ENCODE data around the gene HERC2.
"Not testable (repeated sequence)": the region's sequence is repeated elsewhere in the genome, so short reads cannot be mapped to it uniquely, and the experiment has no call there.

HERC2 gene

GRCh38 chr15:28128031-28128430 is 193.9 kb downstream of the HERC2 start:
- DNase-seq, result no peak

GRCh38 chr15:28127036-28127435 is 194.9 kb downstream of the HERC2 start:
- no peak for DNase-seq

- peak; percentile 3 for DNase-seq
Observed at GRCh38 chr15:28125673-28126651, 196.0 kb downstream of the HERC2 start.

- DNase-seq, result no peak
Observed at GRCh38 chr15:28124841-28125240, 197.1 kb downstream of the HERC2 start.

- DNase-seq, result peak; percentile 34
Observed at GRCh38 chr15:28123408-28124023, 198.5 kb downstream of the HERC2 start.

GRCh38 chr15:28122038-28122949 is 199.7 kb downstream of the HERC2 start:
- no peak for DNase-seq

- not testable (repeated sequence) for DNase-seq
Observed at GRCh38 chr15:28121577-28121976, 200.4 kb downstream of the HERC2 start.

- no peak for DNase-seq
Observed at GRCh38 chr15:28120359-28120640, 201.7 kb downstream of the HERC2 start.

GRCh38 chr15:28118531-28118930 is 203.4 kb downstream of the HERC2 start:
- DNase-seq, result no peak

GRCh38 chr15:28118083-28118482 is 203.9 kb downstream of the HERC2 start:
- DNase-seq, result no peak

- no peak for DNase-seq
Observed at GRCh38 chr15:28117432-28117990, 204.5 kb downstream of the HERC2 start.

- DNase-seq, result no peak
Observed at GRCh38 chr15:28116521-28117431, 205.2 kb downstream of the HERC2 start.

GRCh38 chr15:28115871-28116270 is 206.1 kb downstream of the HERC2 start:
- no peak for DNase-seq

GRCh38 chr15:28114721-28115622 is 207.0 kb downstream of the HERC2 start:
- no peak for DNase-seq

- no peak for DNase-seq
Observed at GRCh38 chr15:28114114-28114455, 207.9 kb downstream of the HERC2 start.

- DNase-seq, result no peak
Observed at GRCh38 chr15:28113394-28114113, 208.4 kb downstream of the HERC2 start.

- DNase-seq, result no peak
Observed at GRCh38 chr15:28112962-28113361, 209.0 kb downstream of the HERC2 start.

GRCh38 chr15:28112101-28112760 is 209.7 kb downstream of the HERC2 start:
- no peak for DNase-seq

GRCh38 chr15:28111543-28111942 is 210.4 kb downstream of the HERC2 start:
- DNase-seq, result no peak

GRCh38 chr15:28110481-28110881 is 211.5 kb downstream of the HERC2 start:
- no peak for DNase-seq

All from NCI-H1105 treated with DMSO at 0.1 percent for 48 hours (cell line).